ENCODE results near the gene NELL2.

Gene NELL2

DNA sequence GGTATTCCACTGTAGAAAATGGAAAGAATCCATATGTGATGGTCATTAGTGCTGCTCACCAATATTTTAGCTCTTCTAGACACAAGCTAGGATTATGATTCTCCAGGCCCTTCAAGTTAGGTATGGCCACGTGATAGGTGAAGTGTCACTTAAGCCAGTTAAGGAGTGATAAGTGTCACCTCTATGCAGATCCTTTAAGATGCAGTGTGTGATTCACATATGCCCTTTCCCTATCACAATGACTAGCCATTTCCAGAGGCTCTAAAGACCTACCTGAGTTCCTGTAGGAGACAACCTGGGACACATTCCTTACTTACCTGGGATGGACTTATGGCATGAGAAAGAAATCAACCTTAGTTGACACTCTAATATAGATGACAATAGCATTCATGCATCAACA lies 343.2 kb downstream of the NELL2 start:
- TF ChIP-seq GABPA (IDR thresholded peaks at IDR 0.05; ENCODE audit: low read depth) (no peak), POLR2AphosphoS5 (IDR thresholded peaks at IDR 0.05; ENCODE audit: low read depth) (no peak), SPI1 (IDR thresholded peaks at IDR 0.05; ENCODE audit: borderline replicate concordance, low read depth) (no peak)
- TF ChIP-seq, protein P1, sequence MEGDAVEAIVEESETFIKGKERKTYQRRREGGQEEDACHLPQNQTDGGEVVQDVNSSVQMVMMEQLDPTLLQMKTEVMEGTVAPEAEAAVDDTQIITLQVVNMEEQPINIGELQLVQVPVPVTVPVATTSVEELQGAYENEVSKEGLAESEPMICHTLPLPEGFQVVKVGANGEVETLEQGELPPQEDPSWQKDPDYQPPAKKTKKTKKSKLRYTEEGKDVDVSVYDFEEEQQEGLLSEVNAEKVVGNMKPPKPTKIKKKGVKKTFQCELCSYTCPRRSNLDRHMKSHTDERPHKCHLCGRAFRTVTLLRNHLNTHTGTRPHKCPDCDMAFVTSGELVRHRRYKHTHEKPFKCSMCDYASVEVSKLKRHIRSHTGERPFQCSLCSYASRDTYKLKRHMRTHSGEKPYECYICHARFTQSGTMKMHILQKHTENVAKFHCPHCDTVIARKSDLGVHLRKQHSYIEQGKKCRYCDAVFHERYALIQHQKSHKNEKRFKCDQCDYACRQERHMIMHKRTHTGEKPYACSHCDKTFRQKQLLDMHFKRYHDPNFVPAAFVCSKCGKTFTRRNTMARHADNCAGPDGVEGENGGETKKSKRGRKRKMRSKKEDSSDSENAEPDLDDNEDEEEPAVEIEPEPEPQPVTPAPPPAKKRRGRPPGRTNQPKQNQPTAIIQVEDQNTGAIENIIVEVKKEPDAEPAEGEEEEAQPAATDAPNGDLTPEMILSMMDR (IDR thresholded peaks at IDR 0.05; ENCODE audit: insufficient read depth, low read length): no peak
- TF ChIP-seq, protein P2, sequence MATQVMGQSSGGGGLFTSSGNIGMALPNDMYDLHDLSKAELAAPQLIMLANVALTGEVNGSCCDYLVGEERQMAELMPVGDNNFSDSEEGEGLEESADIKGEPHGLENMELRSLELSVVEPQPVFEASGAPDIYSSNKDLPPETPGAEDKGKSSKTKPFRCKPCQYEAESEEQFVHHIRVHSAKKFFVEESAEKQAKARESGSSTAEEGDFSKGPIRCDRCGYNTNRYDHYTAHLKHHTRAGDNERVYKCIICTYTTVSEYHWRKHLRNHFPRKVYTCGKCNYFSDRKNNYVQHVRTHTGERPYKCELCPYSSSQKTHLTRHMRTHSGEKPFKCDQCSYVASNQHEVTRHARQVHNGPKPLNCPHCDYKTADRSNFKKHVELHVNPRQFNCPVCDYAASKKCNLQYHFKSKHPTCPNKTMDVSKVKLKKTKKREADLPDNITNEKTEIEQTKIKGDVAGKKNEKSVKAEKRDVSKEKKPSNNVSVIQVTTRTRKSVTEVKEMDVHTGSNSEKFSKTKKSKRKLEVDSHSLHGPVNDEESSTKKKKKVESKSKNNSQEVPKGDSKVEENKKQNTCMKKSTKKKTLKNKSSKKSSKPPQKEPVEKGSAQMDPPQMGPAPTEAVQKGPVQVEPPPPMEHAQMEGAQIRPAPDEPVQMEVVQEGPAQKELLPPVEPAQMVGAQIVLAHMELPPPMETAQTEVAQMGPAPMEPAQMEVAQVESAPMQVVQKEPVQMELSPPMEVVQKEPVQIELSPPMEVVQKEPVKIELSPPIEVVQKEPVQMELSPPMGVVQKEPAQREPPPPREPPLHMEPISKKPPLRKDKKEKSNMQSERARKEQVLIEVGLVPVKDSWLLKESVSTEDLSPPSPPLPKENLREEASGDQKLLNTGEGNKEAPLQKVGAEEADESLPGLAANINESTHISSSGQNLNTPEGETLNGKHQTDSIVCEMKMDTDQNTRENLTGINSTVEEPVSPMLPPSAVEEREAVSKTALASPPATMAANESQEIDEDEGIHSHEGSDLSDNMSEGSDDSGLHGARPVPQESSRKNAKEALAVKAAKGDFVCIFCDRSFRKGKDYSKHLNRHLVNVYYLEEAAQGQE (IDR thresholded peaks at IDR 0.05; ENCODE audit: insufficient replicate concordance, low read depth): no peak

DNA sequence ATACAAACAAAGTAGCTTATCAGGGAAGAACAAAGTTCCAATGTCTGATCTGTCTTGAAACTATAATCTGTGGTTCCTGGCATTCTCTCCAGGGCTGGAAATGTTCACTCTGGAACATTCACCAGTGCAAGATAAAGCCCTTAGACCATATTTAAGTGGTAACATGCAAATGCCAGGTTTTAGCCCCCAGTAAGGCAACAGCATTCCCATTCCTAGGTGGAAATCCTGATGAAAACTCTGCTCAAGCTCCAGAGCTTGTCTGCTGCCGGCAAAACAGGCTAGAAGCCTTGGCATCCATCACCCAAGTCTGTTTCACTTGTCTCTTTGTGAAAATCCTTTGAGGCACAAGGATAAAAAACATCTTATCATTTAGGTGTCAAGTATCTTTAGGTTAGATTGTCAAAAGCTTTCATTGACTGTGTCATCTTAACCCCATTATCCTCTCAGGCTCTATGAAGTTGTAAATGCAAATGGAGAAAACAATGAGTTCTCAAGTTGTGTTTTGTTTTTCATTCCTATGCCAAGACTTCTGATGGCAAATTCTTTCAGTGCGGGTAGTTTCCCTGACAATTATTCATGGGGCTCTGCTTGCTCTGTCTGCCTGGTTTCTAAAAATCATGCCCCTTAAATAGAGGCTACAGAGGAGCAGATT lies 344.7 kb downstream of the NELL2 start:
- DNase-seq (ENCODE audit: low read depth in 1 of 2, low spot score in 1 of 2): no peak
- TF ChIP-seq, protein P2 (IDR thresholded peaks at IDR 0.05; ENCODE audit: insufficient replicate concordance, low read depth): no peak
- TF ChIP-seq SPI1 (IDR thresholded peaks at IDR 0.05; ENCODE audit: borderline replicate concordance, low read depth) (no peak), GABPA (IDR thresholded peaks at IDR 0.05; ENCODE audit: low read depth) (no peak), POLR2AphosphoS5 (IDR thresholded peaks at IDR 0.05; ENCODE audit: low read depth) (no peak)
- TF ChIP-seq, protein P1 (IDR thresholded peaks at IDR 0.05; ENCODE audit: insufficient read depth, low read length): no peak
- Histone ChIP-seq H3K27ac (replicated peaks) (no peak overlapping the region), H3K27me3 (ENCODE audit: insufficient read depth, poor library complexity, severe bottlenecking) (no peaks in the 10 kb centered on the region), H3K4me3 (replicated peaks; ENCODE audit: insufficient read depth, low read length) (no peak overlapping the region)

More for the DNA sequence above, 343.2 kb downstream of the NELL2 start:
- H3K27me3 ChIP-seq (ENCODE audit: insufficient read depth, poor library complexity, severe bottlenecking): no peaks in the 10 kb centered on the region
- H3K27ac ChIP-seq (replicated peaks): no peak overlapping the region
- DNase-seq (ENCODE audit: low read depth in 1 of 2, low spot score in 1 of 2): no peak
- H3K4me3 ChIP-seq (replicated peaks; ENCODE audit: insufficient read depth, low read length): no peak overlapping the region

DNA sequence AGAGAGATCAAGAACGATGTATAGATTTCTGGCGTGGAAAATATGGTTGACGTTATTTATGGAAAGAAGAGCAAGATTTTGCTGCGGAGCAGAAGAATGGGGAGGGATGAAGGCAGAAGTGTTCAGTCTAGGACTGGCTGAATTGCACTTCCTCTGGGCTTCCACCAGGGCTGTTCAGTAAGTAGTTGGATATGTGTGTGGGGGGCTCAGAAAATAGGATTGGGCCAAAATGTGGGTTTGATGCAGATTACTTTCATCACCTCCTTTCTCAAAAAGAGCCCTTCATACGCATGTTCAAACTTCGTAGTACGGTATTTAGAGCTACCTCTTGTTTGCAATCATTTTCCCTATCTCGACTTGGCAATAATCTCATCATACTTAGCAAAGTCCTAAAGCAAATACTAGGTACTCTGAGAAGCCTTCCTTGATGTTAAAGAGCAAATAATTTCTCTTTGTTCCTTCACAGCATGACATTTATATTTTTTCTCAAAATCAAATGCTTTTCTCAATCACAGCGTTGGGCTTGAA lies 349.4 kb downstream of the NELL2 start:
- no peak overlapping the region for H3K4me3 ChIP-seq (replicated peaks; ENCODE audit: insufficient read depth, low read length)
- DNase-seq (ENCODE audit: low read depth in 1 of 2, low spot score in 1 of 2): no peak
- TF ChIP-seq, protein P2 (IDR thresholded peaks at IDR 0.05; ENCODE audit: insufficient replicate concordance, low read depth): no peak
- no peak for TF ChIP-seq GABPA (IDR thresholded peaks at IDR 0.05; ENCODE audit: low read depth)
- TF ChIP-seq, protein P1 (IDR thresholded peaks at IDR 0.05; ENCODE audit: insufficient read depth, low read length): no peak
- TF ChIP-seq SPI1 (IDR thresholded peaks at IDR 0.05; ENCODE audit: borderline replicate concordance, low read depth): no peak
- TF ChIP-seq POLR2AphosphoS5 (IDR thresholded peaks at IDR 0.05; ENCODE audit: low read depth): no peak
- H3K27me3 ChIP-seq (ENCODE audit: insufficient read depth, poor library complexity, severe bottlenecking): no peaks in the 10 kb centered on the region
- no peak overlapping the region for H3K27ac ChIP-seq (replicated peaks)
